Transverse colon (tissue), 4 donors: ENCODE measurements around the gene TPRA1. TPM values are rescaled to one million over a fixed set of nuclear protein-coding genes. Genes with fewer than 3 reads are reported as not detected.
A peak's percentile ranks its signal among the peaks of the same experiment; 100 is the strongest.

Experiments
- DNase-seq: peaks from one replicate; pipeline ENCODE4 v3.0.0-alpha.2; 2019
- H3K27ac ChIP-seq, 4 donors: fragments of 200-600 bp; sonication (generic); 2 replicates each; pipeline ENCODE4 v1.5.1; 2016 to 2018; ENCODE audit warnings: inconsistent platforms in 4 of 4
- H3K27me3 ChIP-seq: fragments of 200-600 bp; sonication (generic); 2 replicates; pipeline ENCODE4 v1.5.1; 2017; ENCODE audit warnings: inconsistent platforms
- H3K36me3 ChIP-seq, 4 donors: fragments of 200-600 bp; sonication (generic); 2 replicates each; pipeline ENCODE4 v1.5.1; 2017 to 2019; ENCODE audit warnings: inconsistent platforms in 4 of 4
- H3K4me1 ChIP-seq, 4 donors: fragments of 200-600 bp; sonication (generic); 2 replicates each; pipeline ENCODE4 v1.5.1; 2017 to 2020; ENCODE audit warnings: inconsistent platforms in 4 of 4
- H3K4me3 ChIP-seq, 4 donors: fragments of 200-600 bp; sonication (generic); 1 replicate in 1 of 4; 2 replicates in 3 of 4; pipeline versions ENCODE4 v1.5.1 to v1.6.1; 2017 to 2019; ENCODE audit warnings: inconsistent platforms in 4 of 4
- H3K9me3 ChIP-seq, 2 donors: fragments of 200-600 bp; sonication (generic); 2 replicates each; pipeline ENCODE4 v1.5.1; 2017 to 2019; ENCODE audit warnings: inconsistent platforms in 2 of 2
- CTCF ChIP-seq, 5 experiments: fragments of 200-600 bp in 3 of 5; fragments of 450-650 bp in 2 of 5; sonication (generic) in 3 of 5; IDR thresholded peaks; 1 replicate in 2 of 5; 2 replicates in 3 of 5; pipeline ENCODE4 v1.5.1; 2016 to 2017; ENCODE audit warnings: antibody characterized with exemption in 5 of 5, inconsistent platforms in 3 of 5, mild to moderate bottlenecking in 2 of 5, moderate library complexity in 1 of 5
- EP300 ChIP-seq: sonication (generic); formaldehyde crosslinking; IDR thresholded peaks from one replicate; pipeline ENCODE4 v1.6.1; 2017; ENCODE audit warnings: antibody characterized with exemption, low read depth
- POLR2A ChIP-seq: fragments of 450-650 bp; IDR thresholded peaks from one replicate; pipeline ENCODE4 v1.6.1; 2016; ENCODE audit warnings: antibody characterized with exemption, mild to moderate bottlenecking, moderate library complexity
- POLR2AphosphoS5 ChIP-seq, 3 donors: sonication (generic); formaldehyde crosslinking; IDR thresholded peaks; one replicate each; pipeline ENCODE4 v1.6.1; 2016; ENCODE audit warnings: antibody characterized with exemption in 3 of 3
- WGBS, 2 donors: methylation state at CpG; one replicate each; pipeline ENCODE4 v1.1.5; 2018; ENCODE audit warnings: low coverage in 1 of 2; 5-methylcytosine and 5-hydroxymethylcytosine counted together
- in situ Hi-C, 4 donors: fragments of 200-750 bp; cut with MboI; loops; one replicate each; pipeline versions ENCODE4 v1.15.0 to v1.15.1; 2017; ENCODE audit warnings: low sequenced_read_pairs in 3 of 4, low pct_ligation_motif_present in 1 of 4, low pct_unique_long_range_greater_than_20kb in 1 of 4
- intact Hi-C: fragments of 100-400 bp; cut with DNase I; formaldehyde crosslinking; loops from one replicate; pipeline ENCODE4 v1.15.1; 2023; ENCODE audit warnings: low total_unique reads
- total RNA-seq, 4 donors: library from RNA; depleted of rRNA; stranded (reverse); fragments of >200 nt; gene quantifications; one replicate each; pipeline ENCODE4 v1.1.0, GENCODE V29; 2016

Gene TPRA1
- total RNA-seq, 4 donors from 2014 or later: 16.1 to 29.8 (median 21.1) TPM

- intact Hi-C loops: no loop called here
- in situ Hi-C loops: no loop called here
- Histone ChIP-seq H3K9me3 (no peaks in the 10 kb centered on the region), H3K27me3 (no peaks in the 10 kb centered on the region), H3K36me3 (no peaks in the 10 kb centered on the region), H3K4me1 (no peaks in the 10 kb centered on the region), H3K27ac (no peak overlapping the region), H3K4me3 (no peak overlapping the region)
- TF ChIP-seq POLR2A (no peak), POLR2AphosphoS5 (IDR thresholded peaks at IDR 0.05) (no peak), CTCF (IDR thresholded peaks at IDR 0.05) (no peak), EP300 (no peak)
- WGBS, 2 donors: 95 to 97% methylated on average over 4 to 41 of the region's 41 CpGs
- DNase-seq: no peak
Observed at GRCh38 chr3:127604546-127605165, 14.1 kb upstream of the TPRA1 start.

- in situ Hi-C loops: no loop called here
- 86 to 89% methylated on average over 7 of the region's 7 CpGs for WGBS, 2 donors
- no peak for TF ChIP-seq POLR2A
- TF ChIP-seq CTCF (IDR thresholded peaks at IDR 0.05): no peak
- TF ChIP-seq POLR2AphosphoS5 (IDR thresholded peaks at IDR 0.05): no peak
- TF ChIP-seq EP300: no peak
- Histone ChIP-seq H3K27me3 (no peaks in the 10 kb centered on the region), H3K36me3 (no peaks in the 10 kb centered on the region), H3K9me3 (no peaks in the 10 kb centered on the region), H3K27ac (no peak overlapping the region), H3K4me1 (peaks cover 0 to 6% (median 0%) of the 10 kb centered on the region in 4 donors), H3K4me3 (no peak overlapping the region)
- intact Hi-C loops: no loop called here
- no peak for DNase-seq
Observed at GRCh38 chr3:127604035-127604434, 13.5 kb upstream of the TPRA1 start.

GRCh38 chr3:127600749-127601456 is 10.4 kb upstream of the TPRA1 start:
- in situ Hi-C loops (no loop called here), intact Hi-C loops (no loop called here)
- H3K9me3 ChIP-seq: no peaks in the 10 kb centered on the region
- TF ChIP-seq POLR2A (no peak), CTCF (IDR thresholded peaks at IDR 0.05) (no peak), POLR2AphosphoS5 (IDR thresholded peaks at IDR 0.05) (no peak), EP300 (no peak)
- peaks cover 4 to 18% (median 8%) of the 10 kb centered on the region in 4 donors for H3K4me1 ChIP-seq
- 64 to 85% methylated on average over 2 to 6 of the region's 6 CpGs for WGBS, 2 donors
- H3K36me3 ChIP-seq: no peaks in the 10 kb centered on the region
- DNase-seq: no peak
- H3K27me3 ChIP-seq: no peaks in the 10 kb centered on the region
- no peak overlapping the region for H3K27ac ChIP-seq
- H3K4me3 ChIP-seq: no peak overlapping the region

- Histone ChIP-seq H3K27me3 (no peaks in the 10 kb centered on the region), H3K36me3 (no peaks in the 10 kb centered on the region), H3K4me3 (peak overlapping the region in 3 of 4 donors; percentile 46 to 62 (median 58)), H3K4me1 (peaks cover 4 to 18% (median 8%) of the 10 kb centered on the region in 4 donors), H3K27ac (peak overlapping the region; percentile 64 to 80 (median 72)), H3K9me3 (no peaks in the 10 kb centered on the region)
- intact Hi-C loops (no loop called here), in situ Hi-C loops (no loop called here)
- no peak for DNase-seq
- no peak for TF ChIP-seq POLR2A
- no peak for TF ChIP-seq CTCF (IDR thresholded peaks at IDR 0.05)
- no peak for TF ChIP-seq EP300
- TF ChIP-seq POLR2AphosphoS5 (IDR thresholded peaks at IDR 0.05): no peak
- 49% methylated on average over 14 of the region's 14 CpGs; no CpG with 5 or more reads in 1 of the 2 donors for WGBS, 2 donors
Observed at GRCh38 chr3:127598841-127599570, 8.5 kb upstream of the TPRA1 start.
